NCI-H446 treated with DMSO at 0.1 percent for 48 hours (cell line): ENCODE results near the gene ABL2.
"Not testable (repeated sequence)": the region's sequence is repeated elsewhere in the genome, so short reads cannot be mapped to it uniquely, and the experiment has no call there.

Experiments
- DNase-seq: peaks from one replicate; lab custom pipeline; 2025; lab: John Stamatoyannopoulos, UW

ABL2 gene

GRCh38 chr1:179169616-179170467, 59.6 kb downstream of the ABL2 start:
- peak; percentile 46 for DNase-seq

DNA sequence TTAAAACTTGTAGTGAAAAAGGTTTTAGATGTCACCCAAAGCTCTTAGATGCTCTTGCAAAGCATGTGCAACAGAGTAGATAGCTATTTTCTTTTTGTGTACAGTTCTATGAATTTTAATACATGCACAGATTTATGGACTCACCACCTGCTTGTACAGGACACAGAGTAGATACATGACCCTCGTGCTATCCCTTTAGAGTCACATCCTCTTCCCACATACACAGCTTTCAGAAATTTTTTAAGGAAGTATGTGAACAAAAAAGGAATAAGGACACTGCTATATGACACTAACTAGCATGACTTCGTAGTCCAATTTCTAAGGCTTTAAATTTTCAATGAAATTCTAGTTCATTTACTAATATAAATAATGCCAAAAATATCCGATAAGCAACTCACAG, 60.9 kb downstream of the ABL2 start:
- DNase-seq, result no peak

DNA sequence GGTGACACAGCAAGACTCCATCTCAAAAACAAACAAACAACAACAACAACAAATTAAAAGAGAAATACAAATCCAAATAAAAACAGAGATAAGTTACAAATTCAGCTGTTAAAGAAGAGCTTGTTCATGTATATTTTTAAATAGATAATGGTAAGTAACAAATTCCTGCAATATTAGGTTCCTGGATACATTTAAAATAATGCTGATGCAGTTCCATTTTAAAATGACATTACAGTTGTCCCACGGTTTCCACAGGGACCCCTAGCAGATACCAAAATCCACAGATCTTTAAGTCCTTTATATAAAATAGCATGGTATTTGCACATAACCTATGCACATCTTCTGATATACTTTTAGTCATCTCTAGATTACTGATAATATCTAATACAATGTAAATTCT, 61.5 kb downstream of the ABL2 start:
- DNase-seq, result no peak

GRCh38 chr1:179167418-179167777, 62.1 kb downstream of the ABL2 start:
- no peak for DNase-seq

GRCh38 chr1:179166663-179167417, 62.6 kb downstream of the ABL2 start:
- DNase-seq, result no peak

DNA sequence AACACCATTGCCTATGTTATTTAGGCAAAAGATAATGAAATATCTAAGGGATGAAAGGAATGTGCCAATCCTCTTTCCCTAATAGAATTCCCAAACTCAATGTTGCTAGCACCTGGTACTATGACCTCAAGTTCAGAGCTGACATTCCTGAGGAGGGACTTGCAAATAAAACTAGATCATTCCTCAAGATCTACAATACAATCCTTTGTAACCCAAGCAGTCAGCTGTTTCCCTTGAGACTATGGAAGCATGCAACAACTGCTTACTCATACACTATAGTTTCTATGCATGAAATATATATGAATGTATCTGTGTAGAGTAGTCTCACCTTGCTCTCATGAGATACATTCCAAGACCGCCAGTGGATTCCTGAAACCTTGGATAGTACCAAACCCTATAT, 65.0 kb downstream of the ABL2 start:
- DNase-seq, result no peak

DNA sequence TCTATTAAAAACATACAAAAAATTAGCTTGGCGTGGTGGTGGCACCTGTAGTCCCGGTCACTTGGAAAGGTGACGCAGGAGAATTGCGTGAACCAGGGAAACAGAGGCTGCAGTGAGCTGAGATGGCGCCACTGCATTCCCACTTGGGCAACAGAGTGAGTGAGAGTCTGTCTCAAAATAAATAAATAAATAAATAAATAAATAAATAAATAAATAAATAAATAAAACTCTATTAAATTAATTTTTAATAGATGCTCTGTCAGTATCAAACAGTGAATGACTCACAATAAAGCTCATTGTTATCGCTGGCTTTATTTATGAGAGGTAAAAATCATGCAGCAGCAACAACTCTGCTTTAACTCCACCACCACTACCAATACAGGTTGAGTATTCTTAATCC, 72.8 kb downstream of the ABL2 start:
- DNase-seq, result no peak

- no peak for DNase-seq
Measured at GRCh38 chr1:179156026-179156425, 73.5 kb downstream of the ABL2 start.

DNA sequence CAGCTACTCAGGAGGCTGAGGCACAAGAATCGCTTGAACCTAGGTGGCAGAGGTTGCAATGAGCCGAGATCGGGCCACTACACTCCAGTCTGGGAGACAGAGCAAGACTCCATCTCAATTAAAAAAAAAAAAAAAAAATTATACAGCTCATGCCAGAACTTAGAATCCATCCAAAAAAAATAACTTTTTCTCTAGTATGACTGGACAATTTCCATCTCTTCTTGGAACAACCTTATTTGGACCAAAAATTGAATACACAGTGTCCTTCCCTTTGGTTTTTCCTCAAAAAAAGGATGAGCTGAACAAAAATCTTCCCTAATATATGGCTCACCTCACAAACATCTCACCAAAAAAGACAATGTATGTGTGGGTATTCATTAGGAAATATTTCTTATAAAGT, 73.9 kb downstream of the ABL2 start:
- DNase-seq, result no peak

- no peak for DNase-seq
Measured at GRCh38 chr1:179154437-179154836, 75.0 kb downstream of the ABL2 start.

GRCh38 chr1:179153217-179153616, 76.3 kb downstream of the ABL2 start:
- DNase-seq, result peak; percentile 43

DNA sequence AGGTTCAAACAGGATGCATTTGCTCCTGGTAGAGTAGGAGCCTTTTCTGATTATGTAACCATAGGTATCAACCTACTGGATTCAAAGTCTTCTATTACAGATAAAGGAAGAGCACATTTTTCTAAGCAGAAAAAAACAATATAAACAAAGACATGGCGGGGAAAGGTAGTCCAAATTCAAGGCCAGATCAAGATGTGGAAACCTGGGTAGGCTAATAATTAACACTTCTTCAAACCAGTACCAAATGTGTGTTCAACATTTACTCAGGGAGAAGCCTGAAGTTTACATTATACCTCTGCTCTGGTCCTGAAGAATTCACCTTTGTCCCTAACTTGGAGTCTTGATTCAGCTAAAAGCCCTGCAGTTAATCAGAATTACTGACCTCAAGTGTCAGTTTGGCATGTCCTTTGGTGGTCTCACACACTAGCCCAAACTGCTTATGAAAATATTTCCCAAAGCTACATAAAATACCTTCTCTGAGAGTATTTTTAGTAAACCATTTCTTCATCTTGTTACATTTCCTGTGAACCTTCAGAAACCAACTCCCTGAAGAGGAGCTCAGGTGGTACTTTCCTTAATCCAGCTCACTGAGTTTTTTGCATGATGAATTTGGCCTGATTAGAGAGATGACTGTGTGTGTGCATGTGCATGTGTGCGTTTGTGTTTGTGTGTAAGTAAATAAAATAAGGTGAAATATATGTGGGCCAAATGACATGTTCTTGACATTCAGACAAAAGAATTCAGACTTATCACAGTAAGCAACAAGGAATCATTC, 77.4 kb downstream of the ABL2 start:
- DNase-seq, result no peak

GRCh38 chr1:179146911-179147310, 82.6 kb downstream of the ABL2 start:
- no peak for DNase-seq

GRCh38 chr1:179146476-179146875, 83.0 kb downstream of the ABL2 start:
- DNase-seq, result no peak

GRCh38 chr1:179145521-179145920, 84.0 kb downstream of the ABL2 start:
- DNase-seq, result no peak

- no peak for DNase-seq
Measured at GRCh38 chr1:179144626-179145025, 84.9 kb downstream of the ABL2 start.

DNA sequence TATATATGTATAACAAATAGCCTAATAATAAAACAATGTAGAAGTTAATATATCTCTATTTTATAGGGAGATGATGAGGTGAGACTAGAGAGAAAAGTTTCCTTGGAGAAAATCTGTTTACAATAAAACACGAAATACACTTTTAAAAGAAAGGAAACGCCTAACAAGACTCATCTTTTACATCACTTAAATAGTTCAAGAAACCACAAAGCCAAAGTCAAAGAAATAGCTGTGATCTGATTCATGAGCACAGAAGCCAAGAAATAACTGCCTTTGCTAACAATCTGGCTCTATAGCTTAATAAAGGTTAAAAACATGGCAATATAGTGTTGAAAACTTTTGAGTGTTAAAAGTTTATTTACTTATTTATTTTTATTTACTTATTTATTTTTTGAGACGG, 86.2 kb downstream of the ABL2 start:
- no peak for DNase-seq

DNA sequence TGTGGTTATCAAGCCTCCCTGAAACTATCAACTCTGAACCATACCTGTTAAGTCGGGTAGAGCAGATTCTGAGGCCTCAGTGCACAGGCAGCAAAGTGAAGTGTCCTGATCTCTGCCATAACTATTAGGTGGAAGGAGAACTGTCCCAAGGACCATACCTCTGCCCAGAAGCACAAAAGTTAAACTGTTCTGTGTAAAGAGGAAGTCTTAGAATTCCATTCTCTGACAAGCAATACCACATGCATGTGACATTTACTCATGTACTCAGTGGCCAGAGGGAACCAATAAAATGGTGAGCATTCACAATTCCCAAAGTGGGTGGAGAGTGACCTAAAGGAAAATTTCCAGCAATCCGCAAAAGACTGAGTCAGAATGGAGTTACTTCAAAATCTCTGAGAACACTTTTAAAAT, 86.6 kb downstream of the ABL2 start:
- no peak for DNase-seq

DNA sequence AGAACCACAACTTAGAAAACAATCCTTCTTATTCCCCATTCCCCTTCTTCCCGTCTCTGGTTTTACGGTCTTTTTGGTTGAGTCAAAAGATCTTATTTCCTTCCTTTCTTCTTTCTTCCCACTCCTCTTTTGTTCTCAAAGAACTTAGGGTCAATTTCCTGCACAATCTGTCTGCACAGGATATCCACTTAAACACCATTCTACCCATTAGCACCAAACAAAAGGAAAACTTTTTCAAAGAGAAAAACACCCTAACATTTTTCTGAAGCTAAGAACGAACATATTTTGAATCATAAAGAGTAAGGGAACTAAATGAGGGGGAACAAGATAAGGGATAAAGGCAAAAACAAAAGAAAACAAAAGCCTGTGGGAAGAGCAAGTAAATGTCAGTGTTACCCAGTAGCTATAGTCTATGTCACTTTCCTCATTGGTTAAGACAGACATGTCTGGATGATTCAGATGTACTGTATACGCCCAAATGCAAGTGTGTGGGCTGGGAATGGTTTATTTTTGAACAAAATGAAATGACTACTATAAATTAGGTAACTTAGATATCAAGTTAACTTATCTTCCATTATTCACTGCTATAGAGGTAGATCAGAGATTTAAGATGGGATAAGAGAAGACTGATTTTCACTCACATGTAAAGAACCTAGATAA, 87.8 kb downstream of the ABL2 start:
- no peak for DNase-seq

DNA sequence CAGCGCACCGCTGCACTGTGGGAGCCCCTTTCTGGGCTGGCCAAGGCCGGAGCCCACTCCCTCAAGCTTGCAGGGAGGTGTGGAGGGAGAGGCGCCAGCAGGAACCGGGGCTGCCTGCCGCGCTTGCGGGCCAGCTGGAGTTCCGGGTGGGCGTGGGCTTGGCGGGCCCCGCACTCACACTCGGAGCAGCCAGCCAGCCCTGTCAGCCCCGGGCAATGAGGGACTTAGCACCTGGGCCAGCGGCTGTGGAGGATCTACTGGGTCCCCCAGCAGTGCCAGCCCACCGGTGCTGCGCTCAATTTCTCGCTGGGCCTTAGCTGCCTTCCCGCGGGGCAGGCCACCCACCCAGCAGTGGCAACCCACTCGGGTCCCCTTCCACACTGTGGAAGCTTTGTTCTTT, 90.7 kb downstream of the ABL2 start:
- not testable (repeated sequence) for DNase-seq

DNA sequence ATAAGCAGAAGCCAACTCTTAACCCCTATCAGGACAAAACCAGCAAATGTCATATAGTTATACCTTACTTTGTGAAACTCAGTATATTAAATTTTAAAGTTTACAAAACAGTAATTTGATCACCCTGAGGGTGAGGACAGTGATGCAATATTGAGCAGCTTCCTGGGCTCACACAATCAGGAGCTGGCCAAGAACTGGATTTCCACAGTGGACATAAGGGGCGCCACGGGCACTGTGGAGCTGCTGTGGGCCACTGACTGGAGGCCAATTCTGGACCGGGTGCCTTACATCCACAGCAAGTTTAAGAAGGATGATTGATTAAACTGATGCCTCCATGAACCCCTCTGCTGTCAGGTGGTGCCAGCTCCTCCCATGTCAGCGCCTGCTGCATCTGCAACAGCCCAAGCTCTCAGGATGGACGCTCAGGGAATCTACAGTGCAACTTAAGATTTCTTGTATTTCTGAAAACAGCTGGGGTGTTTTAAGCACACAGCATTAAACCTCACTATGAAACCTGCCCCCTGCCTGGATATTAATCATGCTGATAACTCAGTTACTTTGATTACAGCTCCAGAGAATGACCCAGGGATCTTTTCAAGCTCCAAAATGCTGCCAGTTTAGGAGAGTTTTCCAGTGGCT, 91.7 kb downstream of the ABL2 start:
- no peak for DNase-seq

DNA sequence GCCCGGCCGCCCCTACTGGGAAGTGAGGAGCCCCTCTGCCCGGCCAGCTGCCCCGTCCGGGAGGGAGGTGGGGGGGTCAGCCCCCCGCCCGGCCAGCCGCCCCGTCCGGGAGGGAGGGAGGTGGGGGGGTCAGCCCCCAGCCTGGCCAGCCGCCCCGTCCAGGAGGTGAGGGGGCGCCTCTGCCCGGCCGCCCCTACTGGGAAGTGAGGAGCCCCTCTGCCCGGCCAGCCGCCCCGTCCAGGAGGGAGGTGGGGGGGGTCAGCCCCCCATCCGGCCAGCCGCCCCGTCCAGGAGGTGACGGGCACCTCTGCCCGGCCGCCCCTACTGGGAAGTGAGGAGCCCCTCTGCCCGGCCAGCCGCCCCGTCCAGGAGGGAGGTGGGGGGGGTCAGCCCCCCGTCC, 93.8 kb downstream of the ABL2 start:
- not testable (repeated sequence) for DNase-seq
